GM12873 (cell line): ENCODE data around the gene ATXN1.
A peak's percentile ranks its signal among the peaks of the same experiment; 100 is the strongest.

Experiments used
- CTCF ChIP-seq: IDR thresholded peaks from 2 replicates; pipeline ENCODE4 v1.5.1; 2012; ENCODE audit warnings: low read depth, mild to moderate bottlenecking, moderate library complexity, low read length, control low read depth; ENCODE audit not compliant: insufficient read depth; ENCODE audit errors: missing control alignments

The ATXN1 gene

DNA sequence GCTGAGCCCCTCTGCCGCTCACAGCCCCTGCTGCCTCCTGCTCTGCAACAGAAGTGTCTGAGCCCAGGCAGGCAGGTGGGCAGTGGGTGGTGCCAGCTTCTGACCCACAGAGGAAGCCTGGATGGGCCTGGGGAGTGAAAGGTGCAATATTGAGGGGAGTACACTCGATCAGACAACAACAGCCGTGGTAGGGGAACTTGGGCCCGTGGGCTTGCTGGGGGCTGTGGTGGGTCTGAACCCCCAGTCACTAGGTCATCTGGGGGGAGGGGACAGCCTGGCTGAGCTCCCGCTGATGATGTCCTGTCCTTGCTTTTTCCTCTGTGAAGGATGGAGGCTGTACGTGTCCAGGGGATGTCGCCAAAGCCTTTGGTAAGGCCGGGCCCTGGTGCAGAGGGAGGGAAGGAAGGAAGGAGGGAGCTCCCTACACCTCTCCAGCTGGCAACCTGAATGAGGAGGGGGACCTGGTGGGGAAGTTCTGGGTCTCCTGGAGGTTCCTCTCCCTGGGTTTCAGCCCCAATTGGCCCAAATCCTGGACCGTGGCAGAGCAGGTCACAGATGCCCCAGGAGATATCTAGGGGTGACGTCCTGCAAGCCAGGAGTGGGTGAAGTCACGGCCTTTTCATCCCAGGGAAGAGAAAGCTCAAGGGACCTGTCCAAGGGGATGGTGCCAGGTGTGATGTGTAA lies 475.7 kb downstream of the ATXN1 start:
- no peak for TF ChIP-seq CTCF

DNA sequence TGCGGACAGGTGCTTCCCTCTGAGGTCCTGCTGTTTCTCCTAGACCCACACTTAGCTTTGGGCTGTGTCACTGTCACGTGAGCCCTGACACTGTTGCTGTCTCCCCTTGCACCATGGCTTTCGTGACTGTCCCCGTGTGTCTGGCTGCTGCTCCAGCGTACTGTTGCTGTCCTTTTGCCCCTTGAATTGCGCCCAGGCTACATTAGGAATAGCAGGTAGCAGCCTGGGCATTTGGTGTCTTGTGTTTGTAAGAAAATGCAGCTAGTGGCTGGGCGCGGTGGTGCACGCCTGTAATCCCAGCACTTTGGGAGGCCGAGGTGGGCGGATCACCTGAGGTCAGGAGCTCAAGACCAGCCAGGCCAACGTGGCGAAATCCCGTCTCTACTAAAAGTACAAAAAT lies 476.8 kb downstream of the ATXN1 start:
- no peak for TF ChIP-seq CTCF

DNA sequence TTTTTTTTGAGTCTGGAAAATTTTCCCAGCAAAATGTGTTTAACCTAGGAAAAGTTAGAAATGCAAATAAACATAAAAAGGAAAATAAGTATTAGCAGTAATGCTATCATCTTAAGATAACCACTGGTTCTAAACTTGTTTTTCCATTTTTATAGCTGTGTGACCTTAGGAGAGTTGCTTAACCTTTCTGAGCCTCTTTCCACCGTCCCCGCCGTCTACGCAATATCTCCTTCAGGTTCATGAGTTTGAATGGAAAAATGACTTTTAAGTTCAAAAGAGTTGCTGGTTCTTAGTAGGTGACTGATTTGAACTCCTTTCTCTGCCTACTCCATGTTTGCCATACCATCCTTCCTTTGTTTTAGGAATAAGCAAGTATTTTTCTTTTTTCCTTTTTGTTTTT lies 478.9 kb downstream of the ATXN1 start:
- no peak for TF ChIP-seq CTCF

DNA sequence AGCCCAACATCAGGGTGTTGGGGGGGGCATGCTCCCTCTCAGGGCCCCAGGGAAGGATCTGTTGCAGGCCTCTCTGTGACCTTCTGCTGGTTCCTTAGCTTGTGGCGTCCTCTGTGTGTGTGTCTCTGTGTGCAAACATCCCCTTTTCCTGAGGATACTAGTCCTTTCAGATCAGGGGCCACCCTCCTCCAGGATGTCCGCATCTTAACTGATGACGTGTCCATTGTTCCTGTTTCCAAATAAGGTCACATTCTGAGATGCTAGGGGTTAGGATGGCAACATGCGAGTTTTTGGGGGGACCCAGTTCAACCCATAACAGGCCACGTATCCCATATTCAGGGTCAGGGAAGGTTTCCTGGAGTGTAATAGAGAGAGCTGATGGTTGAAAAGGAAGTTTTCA lies 482.0 kb downstream of the ATXN1 start:
- no peak for TF ChIP-seq CTCF

DNA sequence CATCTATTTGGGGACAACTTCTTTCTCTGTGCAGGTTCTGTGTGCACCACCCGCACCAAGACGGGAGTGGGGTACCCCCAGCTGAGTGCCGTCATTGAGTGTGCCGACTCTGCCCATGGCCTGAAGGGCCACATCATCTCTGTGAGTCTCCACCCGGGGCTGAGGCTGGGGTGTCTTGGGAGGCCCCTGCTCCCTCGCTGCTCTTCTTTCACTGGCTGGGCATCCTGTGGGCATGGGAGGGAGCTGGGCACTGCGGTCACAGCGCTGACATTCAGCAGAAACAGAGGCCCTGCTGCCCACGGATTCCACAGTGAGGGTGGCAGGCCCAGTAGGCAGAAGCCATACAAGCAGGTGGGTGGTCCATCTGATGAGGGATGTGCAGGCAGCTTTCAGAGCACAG lies 482.5 kb downstream of the ATXN1 start:
- no peak for TF ChIP-seq CTCF

GRCh38 chr6:16278048-16278724 lies 483.1 kb downstream of the ATXN1 start:
- TF ChIP-seq CTCF, result no peak

GRCh38 chr6:16277101-16277981 lies 483.9 kb downstream of the ATXN1 start:
- TF ChIP-seq CTCF, result peak; percentile 42
